Measurements from ENCODE around the gene TMEM43. TPM values are rescaled to one million over a fixed set of nuclear protein-coding genes. Genes with fewer than 3 reads are reported as not detected.
A peak's percentile ranks its signal among the peaks of the same experiment; 100 is the strongest.

Gene TMEM43
- total and polyA plus RNA-seq, 10 of the 15 experiments (the other 5 are each of a cell fraction or from before 2014, with no cell fraction given): 7.2 to 33.0 (median 18.5) TPM

GRCh38 chr3:14144423-14145075 is 19.7 kb downstream of the TMEM43 start:
- POLR2A ChIA-PET: interaction anchor here (1.5 to 2.9 kb wide), 2 partner anchors 19 to 34 kb away, joined by 6 to 10 read pairs; partner anchors contain the start of genes LSM3 and XPC
- peak overlapping the region; percentile 44 for H3K4me2 ChIP-seq (ENCODE audit: control insufficient read depth, insufficient read depth)
- no peak overlapping the region for H3K4me3 ChIP-seq
- no peaks in the 10 kb centered on the region for H3K9me3 ChIP-seq (replicated peaks; ENCODE audit: control insufficient read depth, insufficient read depth, low read length)
- no TSS peak for BruUV-seq (replicated peaks)
- 16% methylated on average over 7 of the region's 7 CpGs for WGBS (ENCODE audit: insufficient coverage, insufficient replicate concordance, low lambda C conversion rate, missing lambda C conversion rate)
- H3K36me3 ChIP-seq (ENCODE audit: control insufficient read depth in 2 of 2, insufficient read depth in 2 of 2, low read length in 1 of 2): peaks cover 8 to 10% of the 10 kb centered on the region in 2 experiments; a peak in 3 of 4 replicates
- no peaks in the 10 kb centered on the region for H3K79me2 ChIP-seq (ENCODE audit: control insufficient read depth, insufficient read depth, low read length)
- in situ Hi-C loops (cut with MboI) (no loop called here), intact Hi-C loops (cut with micrococcal nuclease; ENCODE audit: unreplicated experiment) (no loop called here)
- SMC1A ChIA-PET (ENCODE audit: uncharacterized antibody, unreplicated experiment): interaction anchor here (0.9 to 1.4 kb wide), 8 partner anchors 16 to 248 kb away, joined by 3 to 5 read pairs (median 4); partner anchors contain the start of genes LSM3 and XPC
- no peak overlapping the region for H2AFZ ChIP-seq (ENCODE audit: control insufficient read depth, low read depth, low read length)
- peak; percentile 52 for DNase-seq (ENCODE audit: low read depth, low spot score)
- peak; percentile 47 for FAIRE-seq
- CTCF ChIA-PET: interaction anchor here (1.5 to 1.6 kb wide), 2 partner anchors 42 to 248 kb away, joined by 4 to 5 read pairs; no protein-coding TSS in a partner anchor
- H3K9ac ChIP-seq (ENCODE audit: control insufficient read depth, insufficient read depth, low read length): peak overlapping the region; percentile 22; the same call in 1 of the 2 replicates
- H4K20me1 ChIP-seq (ENCODE audit: control insufficient read depth, insufficient read depth): no peaks in the 10 kb centered on the region
- peaks cover 16% of the 10 kb centered on the region for H3K4me1 ChIP-seq (ENCODE audit: control insufficient read depth, insufficient read depth, low read length)
- RAD21 ChIA-PET (ENCODE audit: unreplicated experiment): interaction anchor here (1.3 to 1.7 kb wide), 4 partner anchors 17 to 33 kb away, joined by 3 to 8 read pairs (median 5); partner anchors contain the start of genes CHCHD4 and XPC
- peak; percentile 96 for ATAC-seq
- H3K27me3 ChIP-seq (replicated peaks in 1 of 2; ENCODE audit: control insufficient read depth in 2 of 2, insufficient read depth in 2 of 2, low read length in 1 of 2): no peaks in the 10 kb centered on the region
- peak overlapping the region; percentile 31; the same call in 1 of the 2 replicates for H3K27ac ChIP-seq (ENCODE audit: control insufficient read depth, insufficient read depth)
- TF ChIP-seq ELK1 (IDR thresholded peaks at IDR 0.05; ENCODE audit: low read depth, low read length): no peak
- peak; percentile 88 for TF ChIP-seq JUND (IDR thresholded peaks at IDR 0.05; ENCODE audit: low read depth, low read length)
- TF ChIP-seq E2F4 (IDR thresholded peaks at IDR 0.05; ENCODE audit: low read depth, low read length): no peak
- TF ChIP-seq RCOR1 (conservative IDR thresholded peaks at IDR 0.05; ENCODE audit: low read depth, low read length): no peak
- TF ChIP-seq DPF2 (IDR thresholded peaks at IDR 0.05): peak; percentile 72; the same call in 1 of the 2 replicates
- TF ChIP-seq IKZF2 (IDR thresholded peaks at IDR 0.05): peak; percentile 80 to 86
- no peak for TF ChIP-seq EZH2 (IDR thresholded peaks at IDR 0.05; ENCODE audit: borderline replicate concordance, control insufficient read depth, low read depth, low read length)
- TF ChIP-seq BACH1 (IDR thresholded peaks at IDR 0.05; ENCODE audit: borderline replicate concordance): peak; percentile 43; the same call in 1 of the 2 replicates
- TF ChIP-seq RBBP5 (conservative IDR thresholded peaks at IDR 0.05): no peak
- peak; percentile 78 for TF ChIP-seq IRF4 (IDR thresholded peaks at IDR 0.05; ENCODE audit: low read depth, low read length)
- 0 out of 2 replicates have a peak, but pooled peaks have one; percentile 18 for TF ChIP-seq ATF2 (IDR thresholded peaks at IDR 0.05; ENCODE audit: low read length)
- peak; percentile 56 for TF ChIP-seq MEF2B (IDR thresholded peaks at IDR 0.05; ENCODE audit: partially characterized antibody, poor library complexity, severe bottlenecking)
- TF ChIP-seq SREBF1 (IDR thresholded peaks at IDR 0.05; ENCODE audit: low read length): no peak
- peak; percentile 79 for TF ChIP-seq SKIL (IDR thresholded peaks at IDR 0.05; ENCODE audit: low read depth, poor library complexity, severe bottlenecking)
- TF ChIP-seq ATF7 (IDR thresholded peaks at IDR 0.05; ENCODE audit: low read depth): peak; percentile 75
- TF ChIP-seq NBN (IDR thresholded peaks at IDR 0.05): 0 out of 2 replicates have a peak, but pooled peaks have one; percentile 45
- no peak for TF ChIP-seq USF1 (IDR thresholded peaks at IDR 0.05; ENCODE audit: borderline replicate concordance, extremely low read length, insufficient read depth, low read depth, low read length)
